Neural cell (in vitro differentiated cells): Measurements from ENCODE around the gene RASAL1. TPM values are rescaled to one million over a fixed set of nuclear protein-coding genes. Genes with fewer than 3 reads are reported as not detected.

Experiments
- H2AFZ ChIP-seq: fragments of 200-600, 300-800 bp; sonication (generic), shearing (Covaris generic); 2 replicates; pipeline ENCODE4 v1.6.0; 2014; ENCODE audit warnings: low read depth, mild to moderate bottlenecking, antibody characterized with exemption, low read length, moderate library complexity
- H3F3A ChIP-seq: fragments of 200-600 bp; shearing (Covaris generic); 2 replicates; pipeline ENCODE4 v1.6.1; 2016; ENCODE audit warnings: mild to moderate bottlenecking, moderate library complexity, mixed read lengths, antibody characterized with exemption, low read length; ENCODE audit not compliant: insufficient read depth, poor library complexity, severe bottlenecking
- H3K27ac ChIP-seq: fragments of 200-600, 300-800 bp; sonication (generic), shearing (Covaris generic); 2 replicates; pipeline ENCODE4 v1.5.1; 2014; ENCODE audit warnings: mild to moderate bottlenecking, low read length, moderate library complexity
- H3K27me3 ChIP-seq: fragments of 300-800, 200-600 bp; sonication (generic), shearing (Covaris generic); 2 replicates; pipeline ENCODE4 v1.6.0; 2014; ENCODE audit warnings: mild to moderate bottlenecking, low read depth, low read length, moderate library complexity; ENCODE audit not compliant: insufficient read depth
- H3K36me3 ChIP-seq: fragments of 300-800, 200-600 bp; sonication (generic), shearing (Covaris generic); 2 replicates; pipeline ENCODE4 v1.5.1; 2014; ENCODE audit warnings: mild to moderate bottlenecking, antibody characterized with exemption, low read length, moderate library complexity; ENCODE audit not compliant: insufficient read depth
- H3K4me2 ChIP-seq: fragments of 300-800, 200-600 bp; sonication (generic), shearing (Covaris generic); 2 replicates; pipeline ENCODE4 v1.6.0; 2014; ENCODE audit warnings: mild to moderate bottlenecking, low read length
- H3K4me3 ChIP-seq: fragments of 300-800, 200-600 bp; sonication (generic), shearing (Covaris generic); 2 replicates; pipeline ENCODE4 v1.5.1; 2014; ENCODE audit warnings: mild to moderate bottlenecking, low read length, moderate library complexity
- H3K79me2 ChIP-seq: fragments of 200-600 bp; shearing (Covaris generic); replicated peaks from 2 replicates; pipeline ENCODE4 v1.6.0; 2014; ENCODE audit warnings: mild to moderate bottlenecking, low read length, moderate library complexity; ENCODE audit not compliant: insufficient read depth
- H3K9ac ChIP-seq: fragments of 300-800, 200-600 bp; sonication (generic), shearing (Covaris generic); 2 replicates; pipeline ENCODE4 v1.6.1; 2016; ENCODE audit warnings: mild to moderate bottlenecking, low read length, mixed read lengths
- H3K9me2 ChIP-seq: fragments of 200-600 bp; shearing (Covaris generic); 2 replicates; pipeline ENCODE4 v1.6.1; 2016; ENCODE audit warnings: mild to moderate bottlenecking, low read length, mixed read lengths; ENCODE audit not compliant: insufficient read depth
- H3K9me3 ChIP-seq: fragments of 200-600, 300-800 bp; sonication (generic), shearing (Covaris generic); 2 replicates; pipeline ENCODE4 v1.6.1; 2016; ENCODE audit warnings: mild to moderate bottlenecking, mixed run types, low read length, moderate library complexity, mixed read lengths
- H4K20me1 ChIP-seq: fragments of 200-600 bp; shearing (Covaris generic); 2 replicates; pipeline ENCODE4 v1.6.1; 2016; ENCODE audit warnings: mild to moderate bottlenecking, mixed run types; ENCODE audit not compliant: insufficient read depth
- EP300 ChIP-seq: fragments of 450-650 bp; conservative IDR thresholded peaks from 2 replicates; pipeline ENCODE4 v1.6.1; 2014; ENCODE audit warnings: antibody characterized with exemption, mild to moderate bottlenecking, moderate library complexity; ENCODE audit not compliant: poor library complexity, severe bottlenecking
- EZH2 ChIP-seq: fragments of 200-600, 300-800 bp; shearing (Covaris generic), sonication (generic); IDR thresholded peaks from 2 replicates; pipeline ENCODE4 v1.6.1; 2014; ENCODE audit warnings: antibody characterized with exemption, low read length, borderline replicate concordance, mild to moderate bottlenecking; ENCODE audit not compliant: insufficient read depth, poor library complexity, severe bottlenecking
- MXI1 ChIP-seq: fragments of 450-650 bp; conservative IDR thresholded peaks from 2 replicates; pipeline ENCODE4 v1.6.1; 2014; ENCODE audit warnings: antibody characterized with exemption, mild to moderate bottlenecking; ENCODE audit not compliant: poor library complexity, severe bottlenecking
- POLR2AphosphoS5 ChIP-seq: IDR thresholded peaks from 2 replicates; pipeline ENCODE4 v1.6.1; 2012
- RAD21 ChIP-seq: fragments of 450-650 bp; conservative IDR thresholded peaks from 2 replicates; pipeline ENCODE4 v1.6.1; 2014; ENCODE audit warnings: antibody characterized with exemption, mild to moderate bottlenecking, moderate library complexity
- REST ChIP-seq: IDR thresholded peaks from 2 replicates; pipeline ENCODE4 v1.6.1; 2012; ENCODE audit warnings: borderline replicate concordance
- SMC3 ChIP-seq: fragments of 450-650 bp; conservative IDR thresholded peaks from 2 replicates; pipeline ENCODE4 v1.6.1; 2014; ENCODE audit warnings: antibody characterized with exemption, mild to moderate bottlenecking, moderate library complexity; ENCODE audit not compliant: poor library complexity
- TAF1 ChIP-seq: IDR thresholded peaks from 2 replicates; pipeline ENCODE4 v1.6.1; 2012; ENCODE audit warnings: low read depth
- polyA plus RNA-seq: library from polyadenylated mRNA; depleted of rRNA; stranded (reverse); fragments of >200 nt; gene quantifications from 2 replicates; pipeline ENCODE4 v1.2.3, GENCODE V29; 2014
- TF ChIP-seq, protein P1 (sequence below): fragments of 450-650 bp; IDR thresholded peaks from 2 replicates; pipeline ENCODE4 v1.5.1; 2014; ENCODE audit warnings: antibody characterized with exemption, mild to moderate bottlenecking, moderate library complexity; ENCODE audit not compliant: poor library complexity, severe bottlenecking

Gene RASAL1
- polyA plus RNA-seq, 1 donor from 2014 or later = 0.15 TPM

DNA sequence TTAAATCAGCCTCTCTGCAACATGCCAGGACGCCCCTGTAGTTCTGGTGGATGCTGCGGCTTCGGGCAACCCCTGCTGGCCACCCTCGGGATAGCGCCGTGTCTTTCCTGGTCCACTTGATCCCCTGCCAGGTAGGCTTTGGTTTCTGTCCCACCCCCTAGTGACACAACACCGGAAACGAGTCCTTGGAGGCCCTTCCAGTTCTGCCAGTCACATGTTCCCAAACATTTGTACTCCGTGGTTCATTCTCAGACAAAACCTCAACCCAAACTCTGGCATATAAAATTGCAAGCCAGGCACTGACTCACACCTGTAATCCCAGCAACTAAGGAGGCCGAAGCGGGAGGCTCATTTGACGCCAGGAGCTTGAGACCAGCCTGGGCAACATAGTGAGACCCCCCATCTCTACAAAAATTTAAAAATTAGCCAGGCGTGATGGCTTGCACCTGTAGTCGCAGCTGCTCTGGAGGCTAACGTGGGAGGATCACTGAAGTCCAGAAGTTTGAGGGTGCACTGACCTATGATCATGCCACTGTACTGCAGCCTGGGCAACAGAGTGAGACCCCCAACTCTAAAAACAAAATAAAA lies 37.0 kb downstream of the RASAL1 start:
- peaks cover 6% of the 10 kb centered on the region for H3K36me3 ChIP-seq
- TF ChIP-seq SMC3 (peak; percentile 78), TAF1 (no peak), EP300 (no peak), RAD21 (peak; percentile 80), EZH2 (no peak), REST (no peak), POLR2AphosphoS5 (no peak), MXI1 (no peak)
- TF ChIP-seq, protein P1, sequence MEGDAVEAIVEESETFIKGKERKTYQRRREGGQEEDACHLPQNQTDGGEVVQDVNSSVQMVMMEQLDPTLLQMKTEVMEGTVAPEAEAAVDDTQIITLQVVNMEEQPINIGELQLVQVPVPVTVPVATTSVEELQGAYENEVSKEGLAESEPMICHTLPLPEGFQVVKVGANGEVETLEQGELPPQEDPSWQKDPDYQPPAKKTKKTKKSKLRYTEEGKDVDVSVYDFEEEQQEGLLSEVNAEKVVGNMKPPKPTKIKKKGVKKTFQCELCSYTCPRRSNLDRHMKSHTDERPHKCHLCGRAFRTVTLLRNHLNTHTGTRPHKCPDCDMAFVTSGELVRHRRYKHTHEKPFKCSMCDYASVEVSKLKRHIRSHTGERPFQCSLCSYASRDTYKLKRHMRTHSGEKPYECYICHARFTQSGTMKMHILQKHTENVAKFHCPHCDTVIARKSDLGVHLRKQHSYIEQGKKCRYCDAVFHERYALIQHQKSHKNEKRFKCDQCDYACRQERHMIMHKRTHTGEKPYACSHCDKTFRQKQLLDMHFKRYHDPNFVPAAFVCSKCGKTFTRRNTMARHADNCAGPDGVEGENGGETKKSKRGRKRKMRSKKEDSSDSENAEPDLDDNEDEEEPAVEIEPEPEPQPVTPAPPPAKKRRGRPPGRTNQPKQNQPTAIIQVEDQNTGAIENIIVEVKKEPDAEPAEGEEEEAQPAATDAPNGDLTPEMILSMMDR = peak; percentile 86
- no peaks in the 10 kb centered on the region for H4K20me1 ChIP-seq
- no peak overlapping the region for H3K4me2 ChIP-seq
- H3K9me2 ChIP-seq = no peaks in the 10 kb centered on the region
- peaks cover 2% of the 10 kb centered on the region for H3K27me3 ChIP-seq
- peak overlapping the region; percentile 13 for H3K4me3 ChIP-seq
- no peaks in the 10 kb centered on the region for H3K79me2 ChIP-seq
- peak overlapping the region; percentile 56 for H3K27ac ChIP-seq
- no peaks in the 10 kb centered on the region for H3K9me3 ChIP-seq
- H2AFZ ChIP-seq = no peak overlapping the region
- H3F3A ChIP-seq = no peaks in the 10 kb centered on the region
- no peak overlapping the region for H3K9ac ChIP-seq

- Histone ChIP-seq H4K20me1 (no peaks in the 10 kb centered on the region), H2AFZ (no peak overlapping the region), H3K9ac (peak overlapping the region; percentile 41), H3F3A (no peaks in the 10 kb centered on the region), H3K9me2 (no peaks in the 10 kb centered on the region), H3K79me2 (no peaks in the 10 kb centered on the region), H3K4me3 (peak overlapping the region; percentile 13), H3K4me2 (no peak overlapping the region), H3K9me3 (no peaks in the 10 kb centered on the region), H3K36me3 (peaks cover 6% of the 10 kb centered on the region), H3K27me3 (no peaks in the 10 kb centered on the region), H3K27ac (peak overlapping the region; percentile 56)
- peak; percentile 20 for TF ChIP-seq POLR2AphosphoS5
- no peak for TF ChIP-seq MXI1
These were observed 37.7 kb downstream of the RASAL1 start for GRCh38 chr12:113097716-113098440.
